ENCODE measurements around the gene THAP11. TPM values are rescaled to one million over a fixed set of nuclear protein-coding genes. Genes with fewer than 3 reads are reported as not detected.

THAP11 gene
- total and polyA plus RNA-seq, 2 of the 13 experiments (the other 11 are each of a cell fraction or from before 2014, with no cell fraction given) = 44.2 to 53.4 TPM

DNA sequence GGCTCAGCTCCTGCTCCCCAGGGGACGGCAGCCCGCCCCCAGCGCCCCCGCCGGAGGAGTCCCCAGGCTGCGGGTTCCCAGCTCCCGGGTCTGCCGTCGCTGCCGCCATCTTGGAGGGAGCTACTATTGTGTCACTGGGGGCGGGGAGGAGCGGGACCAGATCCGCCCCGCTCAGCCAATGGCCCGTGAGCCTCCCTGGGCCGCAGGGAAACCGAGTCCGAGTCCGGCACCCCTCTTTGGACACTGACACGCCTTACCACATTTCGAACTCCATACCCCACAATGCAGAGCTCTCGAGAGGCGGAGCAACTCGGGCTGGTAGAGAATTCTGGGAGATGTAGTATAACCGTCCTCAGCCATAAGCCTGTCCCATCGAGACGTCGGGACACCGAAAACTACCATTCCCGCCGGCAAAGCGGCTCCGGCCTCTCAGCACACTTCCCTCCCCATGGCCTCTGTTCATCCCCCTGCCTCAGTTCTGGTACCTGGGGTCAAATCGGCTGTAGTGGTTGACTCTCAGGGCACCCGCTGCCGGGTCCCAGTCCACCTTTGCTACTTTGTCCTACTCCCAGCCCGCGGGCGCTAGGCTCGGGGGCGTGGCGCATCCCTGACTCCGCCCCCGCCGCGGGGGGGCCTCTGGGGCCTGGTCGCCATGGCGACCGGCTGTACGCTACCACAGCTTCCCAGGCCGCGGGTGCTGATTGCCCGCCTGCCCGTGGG is 35.5 kb upstream of the THAP11 start, which contains the start of the genes RANBP10 and TSNAXIP1 (continued):
- TF ChIP-seq, protein P1, sequence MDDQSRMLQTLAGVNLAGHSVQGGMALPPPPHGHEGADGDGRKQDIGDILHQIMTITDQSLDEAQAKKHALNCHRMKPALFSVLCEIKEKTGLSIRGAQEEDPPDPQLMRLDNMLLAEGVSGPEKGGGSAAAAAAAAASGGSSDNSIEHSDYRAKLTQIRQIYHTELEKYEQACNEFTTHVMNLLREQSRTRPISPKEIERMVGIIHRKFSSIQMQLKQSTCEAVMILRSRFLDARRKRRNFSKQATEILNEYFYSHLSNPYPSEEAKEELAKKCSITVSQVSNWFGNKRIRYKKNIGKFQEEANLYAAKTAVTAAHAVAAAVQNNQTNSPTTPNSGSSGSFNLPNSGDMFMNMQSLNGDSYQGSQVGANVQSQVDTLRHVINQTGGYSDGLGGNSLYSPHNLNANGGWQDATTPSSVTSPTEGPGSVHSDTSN (CRISPR knock-in tag; IDR thresholded peaks at IDR 0.05; ENCODE audit: borderline replicate concordance) = no peak
- TF ChIP-seq HOXD1 (CRISPR knock-in tag; IDR thresholded peaks at IDR 0.05) (0 out of 2 replicates have a peak, but pooled peaks have one; percentile 15), ARID2 (CRISPR knock-in tag; IDR thresholded peaks at IDR 0.05; ENCODE audit: borderline replicate concordance) (no peak), PHF20 (CRISPR knock-in tag; IDR thresholded peaks at IDR 0.05) (peak; percentile 74), SRSF1 (optimal IDR thresholded peaks at IDR 0.05; ENCODE audit: low read depth, low read length) (peak; percentile 72), MYNN (CRISPR knock-in tag; IDR thresholded peaks at IDR 0.05; ENCODE audit: low read depth) (peak; percentile 89; the same call in 1 of the 2 replicates), NR1H2 (CRISPR knock-in tag; IDR thresholded peaks at IDR 0.05; ENCODE audit: borderline replicate concordance, low read depth) (no peak), SMARCC2 (IDR thresholded peaks at IDR 0.05) (no peak), SP5 (CRISPR knock-in tag; IDR thresholded peaks at IDR 0.05; ENCODE audit: borderline replicate concordance, low read depth) (peak; percentile 98), ZBTB3 (CRISPR knock-in tag; IDR thresholded peaks at IDR 0.05; ENCODE audit: borderline replicate concordance, low read depth) (no peak), ZNF780A (CRISPR knock-in tag; IDR thresholded peaks at IDR 0.05) (no peak), NBN (conservative IDR thresholded peaks at IDR 0.05) (no peak)
- TF ChIP-seq, protein P2, sequence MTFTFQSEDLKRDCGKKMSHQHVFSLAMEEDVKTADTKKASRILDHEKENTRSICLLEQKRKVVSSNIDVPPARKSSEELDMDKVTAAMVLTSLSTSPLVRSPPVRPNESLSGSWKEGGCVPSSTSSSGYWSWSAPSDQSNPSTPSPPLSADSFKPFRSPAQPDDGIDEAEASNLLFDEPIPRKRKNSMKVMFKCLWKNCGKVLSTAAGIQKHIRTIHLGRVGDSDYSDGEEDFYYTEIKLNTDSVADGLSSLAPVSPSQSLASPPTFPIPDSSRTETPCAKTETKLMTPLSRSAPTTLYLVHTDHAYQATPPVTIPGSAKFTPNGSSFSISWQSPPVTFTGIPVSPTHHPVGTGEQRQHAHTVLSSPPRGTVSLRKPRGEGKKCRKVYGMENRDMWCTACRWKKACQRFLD (CRISPR knock-in tag; IDR thresholded peaks at IDR 0.05; ENCODE audit: borderline replicate concordance) = peak; percentile 52
- TF ChIP-seq, protein P3, sequence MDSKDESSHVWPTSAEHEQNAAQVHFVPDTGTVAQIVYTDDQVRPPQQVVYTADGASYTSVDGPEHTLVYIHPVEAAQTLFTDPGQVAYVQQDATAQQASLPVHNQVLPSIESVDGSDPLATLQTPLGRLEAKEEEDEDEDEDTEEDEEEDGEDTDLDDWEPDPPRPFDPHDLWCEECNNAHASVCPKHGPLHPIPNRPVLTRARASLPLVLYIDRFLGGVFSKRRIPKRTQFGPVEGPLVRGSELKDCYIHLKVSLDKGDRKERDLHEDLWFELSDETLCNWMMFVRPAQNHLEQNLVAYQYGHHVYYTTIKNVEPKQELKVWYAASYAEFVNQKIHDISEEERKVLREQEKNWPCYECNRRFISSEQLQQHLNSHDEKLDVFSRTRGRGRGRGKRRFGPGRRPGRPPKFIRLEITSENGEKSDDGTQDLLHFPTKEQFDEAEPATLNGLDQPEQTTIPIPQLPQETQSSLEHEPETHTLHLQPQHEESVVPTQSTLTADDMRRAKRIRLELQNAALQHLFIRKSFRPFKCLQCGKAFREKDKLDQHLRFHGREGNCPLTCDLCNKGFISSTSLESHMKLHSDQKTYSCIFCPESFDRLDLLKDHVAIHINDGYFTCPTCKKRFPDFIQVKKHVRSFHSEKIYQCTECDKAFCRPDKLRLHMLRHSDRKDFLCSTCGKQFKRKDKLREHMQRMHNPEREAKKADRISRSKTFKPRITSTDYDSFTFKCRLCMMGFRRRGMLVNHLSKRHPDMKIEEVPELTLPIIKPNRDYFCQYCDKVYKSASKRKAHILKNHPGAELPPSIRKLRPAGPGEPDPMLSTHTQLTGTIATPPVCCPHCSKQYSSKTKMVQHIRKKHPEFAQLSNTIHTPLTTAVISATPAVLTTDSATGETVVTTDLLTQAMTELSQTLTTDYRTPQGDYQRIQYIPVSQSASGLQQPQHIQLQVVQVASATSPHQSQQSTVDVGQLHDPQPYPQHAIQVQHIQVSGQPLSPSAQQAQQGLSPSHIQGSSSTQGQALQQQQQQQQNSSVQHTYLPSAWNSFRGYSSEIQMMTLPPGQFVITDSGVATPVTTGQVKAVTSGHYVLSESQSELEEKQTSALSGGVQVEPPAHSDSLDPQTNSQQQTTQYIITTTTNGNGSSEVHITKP (CRISPR knock-in tag; IDR thresholded peaks at IDR 0.05; ENCODE audit: low read depth) = peak; percentile 92
- TF ChIP-seq, protein P4, sequence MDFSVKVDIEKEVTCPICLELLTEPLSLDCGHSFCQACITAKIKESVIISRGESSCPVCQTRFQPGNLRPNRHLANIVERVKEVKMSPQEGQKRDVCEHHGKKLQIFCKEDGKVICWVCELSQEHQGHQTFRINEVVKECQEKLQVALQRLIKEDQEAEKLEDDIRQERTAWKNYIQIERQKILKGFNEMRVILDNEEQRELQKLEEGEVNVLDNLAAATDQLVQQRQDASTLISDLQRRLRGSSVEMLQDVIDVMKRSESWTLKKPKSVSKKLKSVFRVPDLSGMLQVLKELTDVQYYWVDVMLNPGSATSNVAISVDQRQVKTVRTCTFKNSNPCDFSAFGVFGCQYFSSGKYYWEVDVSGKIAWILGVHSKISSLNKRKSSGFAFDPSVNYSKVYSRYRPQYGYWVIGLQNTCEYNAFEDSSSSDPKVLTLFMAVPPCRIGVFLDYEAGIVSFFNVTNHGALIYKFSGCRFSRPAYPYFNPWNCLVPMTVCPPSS (IDR thresholded peaks at IDR 0.05) = no peak
- TF ChIP-seq, protein P5, sequence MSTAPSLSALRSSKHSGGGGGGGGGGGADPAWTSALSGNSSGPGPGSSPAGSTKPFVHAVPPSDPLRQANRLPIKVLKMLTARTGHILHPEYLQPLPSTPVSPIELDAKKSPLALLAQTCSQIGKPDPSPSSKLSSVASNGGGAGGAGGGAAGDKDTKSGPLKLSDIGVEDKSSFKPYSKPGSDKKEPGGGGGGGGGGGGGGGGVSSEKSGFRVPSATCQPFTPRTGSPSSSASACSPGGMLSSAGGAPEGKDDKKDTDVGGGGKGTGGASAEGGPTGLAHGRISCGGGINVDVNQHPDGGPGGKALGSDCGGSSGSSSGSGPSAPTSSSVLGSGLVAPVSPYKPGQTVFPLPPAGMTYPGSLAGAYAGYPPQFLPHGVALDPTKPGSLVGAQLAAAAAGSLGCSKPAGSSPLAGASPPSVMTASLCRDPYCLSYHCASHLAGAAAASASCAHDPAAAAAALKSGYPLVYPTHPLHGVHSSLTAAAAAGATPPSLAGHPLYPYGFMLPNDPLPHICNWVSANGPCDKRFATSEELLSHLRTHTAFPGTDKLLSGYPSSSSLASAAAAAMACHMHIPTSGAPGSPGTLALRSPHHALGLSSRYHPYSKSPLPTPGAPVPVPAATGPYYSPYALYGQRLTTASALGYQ (CRISPR knock-in tag; IDR thresholded peaks at IDR 0.05) = no peak
- TF ChIP-seq, protein P6, sequence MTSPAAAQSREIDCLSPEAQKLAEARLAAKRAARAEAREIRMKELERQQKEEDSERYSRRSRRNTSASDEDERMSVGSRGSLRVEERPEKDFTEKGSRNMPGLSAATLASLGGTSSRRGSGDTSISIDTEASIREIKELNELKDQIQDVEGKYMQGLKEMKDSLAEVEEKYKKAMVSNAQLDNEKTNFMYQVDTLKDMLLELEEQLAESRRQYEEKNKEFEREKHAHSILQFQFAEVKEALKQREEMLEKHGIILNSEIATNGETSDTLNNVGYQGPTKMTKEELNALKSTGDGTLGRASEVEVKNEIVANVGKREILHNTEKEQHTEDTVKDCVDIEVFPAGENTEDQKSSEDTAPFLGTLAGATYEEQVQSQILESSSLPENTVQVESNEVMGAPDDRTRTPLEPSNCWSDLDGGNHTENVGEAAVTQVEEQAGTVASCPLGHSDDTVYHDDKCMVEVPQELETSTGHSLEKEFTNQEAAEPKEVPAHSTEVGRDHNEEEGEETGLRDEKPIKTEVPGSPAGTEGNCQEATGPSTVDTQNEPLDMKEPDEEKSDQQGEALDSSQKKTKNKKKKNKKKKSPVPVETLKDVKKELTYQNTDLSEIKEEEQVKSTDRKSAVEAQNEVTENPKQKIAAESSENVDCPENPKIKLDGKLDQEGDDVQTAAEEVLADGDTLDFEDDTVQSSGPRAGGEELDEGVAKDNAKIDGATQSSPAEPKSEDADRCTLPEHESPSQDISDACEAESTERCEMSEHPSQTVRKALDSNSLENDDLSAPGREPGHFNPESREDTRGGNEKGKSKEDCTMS (CRISPR knock-in tag; conservative IDR thresholded peaks at IDR 0.05) = no peak

All from HepG2 (cell line).